GM12878 (cell line): Measurements from ENCODE around the gene OXT. TPM values are rescaled to one million over a fixed set of nuclear protein-coding genes. Genes with fewer than 3 reads are reported as not detected.

Experiments used
- CBX5 ChIP-seq: sonication (generic); IDR thresholded peaks from 2 replicates; pipeline ENCODE4 v1.6.1; 2016; ENCODE audit warnings: low read depth, moderate library complexity, mild to moderate bottlenecking, inconsistent platforms
- DPF2 ChIP-seq: fragments of 450-650 bp; IDR thresholded peaks from 2 replicates; pipeline ENCODE4 v1.6.1; 2017; ENCODE audit warnings: mild to moderate bottlenecking
- EGR1 ChIP-seq, 2 experiments: IDR thresholded peaks; 1 replicate in 1 of 2; 2 replicates in 1 of 2; pipeline ENCODE4 v1.6.1; 2011 to 2012; ENCODE audit warnings: low read depth in 2 of 2, low read length in 2 of 2, borderline replicate concordance in 1 of 2, mild to moderate bottlenecking in 1 of 2, moderate library complexity in 1 of 2
- FOS ChIP-seq: IDR thresholded peaks from 3 replicates; pipeline ENCODE4 v1.6.1; 2011; ENCODE audit warnings: borderline replicate concordance; ENCODE audit not compliant: insufficient read length; ENCODE audit errors: extremely low read depth
- IRF4 ChIP-seq: IDR thresholded peaks from 2 replicates; pipeline ENCODE4 v1.6.1; 2011; ENCODE audit warnings: low read depth, low read length
- KDM1A ChIP-seq: fragments of 200-600 bp; sonication (generic); IDR thresholded peaks from 2 replicates; pipeline ENCODE4 v1.6.1; 2016; ENCODE audit warnings: borderline replicate concordance
- MTA2 ChIP-seq: fragments of 450-650 bp; IDR thresholded peaks from 2 replicates; pipeline ENCODE4 v1.6.1; 2016; ENCODE audit warnings: low read depth, mild to moderate bottlenecking, moderate library complexity
- MXI1 ChIP-seq: fragments of 150-350 bp; IDR thresholded peaks from 2 replicates; pipeline ENCODE4 v1.6.1; 2011; ENCODE audit warnings: low read depth, mild to moderate bottlenecking, inconsistent platforms, low read length, improper control_type of control experiment
- NBN ChIP-seq: fragments of 450-650 bp; IDR thresholded peaks from 2 replicates; pipeline ENCODE4 v1.6.1; 2016
- NFXL1 ChIP-seq: fragments of 450-650 bp; IDR thresholded peaks from 2 replicates; pipeline ENCODE4 v1.6.1; 2017; ENCODE audit warnings: antibody characterized with exemption, mild to moderate bottlenecking, borderline replicate concordance
- NFYA ChIP-seq: IDR thresholded peaks from 2 replicates; pipeline ENCODE4 v1.6.1; 2011; ENCODE audit warnings: low read depth, mild to moderate bottlenecking, low read length, improper control_type of control experiment, borderline replicate concordance
- NRF1 ChIP-seq: conservative IDR thresholded peaks from 2 replicates; pipeline ENCODE4 v1.6.1; 2011; ENCODE audit warnings: mild to moderate bottlenecking, low read depth, low read length, improper control_type of control experiment
- PAX8 ChIP-seq: fragments of 450-650 bp; IDR thresholded peaks from 2 replicates; pipeline ENCODE4 v1.6.1; 2017; ENCODE audit warnings: mild to moderate bottlenecking, moderate library complexity
- POLR2A ChIP-seq: IDR thresholded peaks from 2 replicates; pipeline ENCODE4 v1.6.1; 2011; ENCODE audit warnings: low read depth, mild to moderate bottlenecking, low read length
- RCOR1 ChIP-seq: conservative IDR thresholded peaks from 2 replicates; pipeline ENCODE4 v1.6.1; 2012; ENCODE audit warnings: low read depth, low read length, improper control_type of control experiment
- REST ChIP-seq: IDR thresholded peaks from 2 replicates; pipeline ENCODE4 v1.6.1; 2012; ENCODE audit warnings: mild to moderate bottlenecking, low read depth, low read length
- RFX5 ChIP-seq: IDR thresholded peaks from 2 replicates; pipeline ENCODE4 v1.6.1; 2011; ENCODE audit warnings: low read depth, low read length, improper control_type of control experiment
- SMAD1 ChIP-seq: fragments of 450-650 bp; IDR thresholded peaks from 2 replicates; pipeline ENCODE4 v1.6.1; 2018; ENCODE audit warnings: mild to moderate bottlenecking, low read depth; ENCODE audit not compliant: partially characterized antibody
- SREBF1 ChIP-seq: IDR thresholded peaks from 2 replicates; pipeline ENCODE4 v1.6.1; 2012; ENCODE audit warnings: mild to moderate bottlenecking, low read length
- ZNF622 ChIP-seq: fragments of 450-650 bp; IDR thresholded peaks from 2 replicates; pipeline ENCODE4 v1.6.1; 2017; ENCODE audit warnings: mild to moderate bottlenecking, inconsistent platforms
- polyA plus RNA-seq, 11 experiments: library from polyadenylated mRNA; depleted of rRNA in 4 of 11; unstranded in 6 of 11; stranded (reverse) in 5 of 11; fragments of >200 nt; fragmentation: Nextera tagmentation in 4 of 11; fragmentation: Illumina TruSeq in 1 of 11; extraction: Ambion mirVana in 4 of 11; extraction: Trizol in 1 of 11; gene quantifications; 1 replicate in 1 of 11; 2 replicates in 10 of 11; pipeline versions ENCODE4 v1.2.1 to v1.2.3, GENCODE V29; 2011 to 2016; ENCODE audit warnings: inconsistent platforms in 2 of 11, missing spikeins in 2 of 11, low read depth in 1 of 11
- total RNA-seq, 4 experiments: library from RNA; depleted of rRNA in 3 of 4; stranded (reverse); fragments of >200 nt in 3 of 4; fragmentation: Illumina TruSeq in 1 of 4; extraction: Trizol in 1 of 4; gene quantifications; 2 replicates each; pipeline versions ENCODE4 v1.2.1 to v1.2.3, GENCODE V29; 2013 to 2021
- TF ChIP-seq, protein P1 (sequence below): fragments of 450-650 bp; IDR thresholded peaks from 2 replicates; pipeline ENCODE4 v1.6.1; 2016; ENCODE audit warnings: mild to moderate bottlenecking
- TF ChIP-seq, protein P2 (sequence below): IDR thresholded peaks from 2 replicates; pipeline ENCODE4 v1.6.1; 2011; ENCODE audit warnings: low read depth, low read length, improper control_type of control experiment, borderline replicate concordance
- TF ChIP-seq, protein P3 (sequence below): IDR thresholded peaks from 2 replicates; pipeline ENCODE4 v1.6.1; 2012; ENCODE audit warnings: low read depth, low read length, improper control_type of control experiment

The OXT gene
- total and polyA plus RNA-seq, 10 of the 15 experiments (the other 5 are each of a cell fraction or from before 2014, with no cell fraction given) = not detected

GRCh38 chr20:3045816-3046676 is 25.4 kb upstream of the OXT start, which contains the start of gene MRPS26 (continued):
- TF ChIP-seq EGR1 (IDR thresholded peaks at IDR 0.05; ENCODE audit: borderline replicate concordance in 1 of 2, low read depth in 2 of 2, low read length in 2 of 2) = peak; percentile 8 to 84
- TF ChIP-seq RCOR1 = no peak
- TF ChIP-seq SREBF1 = no peak
- TF ChIP-seq, protein P1, sequence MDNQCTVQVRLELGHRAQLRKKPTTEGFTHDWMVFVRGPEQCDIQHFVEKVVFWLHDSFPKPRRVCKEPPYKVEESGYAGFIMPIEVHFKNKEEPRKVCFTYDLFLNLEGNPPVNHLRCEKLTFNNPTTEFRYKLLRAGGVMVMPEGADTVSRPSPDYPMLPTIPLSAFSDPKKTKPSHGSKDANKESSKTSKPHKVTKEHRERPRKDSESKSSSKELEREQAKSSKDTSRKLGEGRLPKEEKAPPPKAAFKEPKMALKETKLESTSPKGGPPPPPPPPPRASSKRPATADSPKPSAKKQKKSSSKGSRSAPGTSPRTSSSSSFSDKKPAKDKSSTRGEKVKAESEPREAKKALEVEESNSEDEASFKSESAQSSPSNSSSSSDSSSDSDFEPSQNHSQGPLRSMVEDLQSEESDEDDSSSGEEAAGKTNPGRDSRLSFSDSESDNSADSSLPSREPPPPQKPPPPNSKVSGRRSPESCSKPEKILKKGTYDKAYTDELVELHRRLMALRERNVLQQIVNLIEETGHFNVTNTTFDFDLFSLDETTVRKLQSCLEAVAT = no peak
- TF ChIP-seq NFXL1 = no peak
- TF ChIP-seq IRF4 = no peak
- no peak for TF ChIP-seq NBN
- TF ChIP-seq, protein P2, sequence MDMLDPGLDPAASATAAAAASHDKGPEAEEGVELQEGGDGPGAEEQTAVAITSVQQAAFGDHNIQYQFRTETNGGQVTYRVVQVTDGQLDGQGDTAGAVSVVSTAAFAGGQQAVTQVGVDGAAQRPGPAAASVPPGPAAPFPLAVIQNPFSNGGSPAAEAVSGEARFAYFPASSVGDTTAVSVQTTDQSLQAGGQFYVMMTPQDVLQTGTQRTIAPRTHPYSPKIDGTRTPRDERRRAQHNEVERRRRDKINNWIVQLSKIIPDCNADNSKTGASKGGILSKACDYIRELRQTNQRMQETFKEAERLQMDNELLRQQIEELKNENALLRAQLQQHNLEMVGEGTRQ = no peak
- no peak for TF ChIP-seq PAX8
- TF ChIP-seq, protein P3, sequence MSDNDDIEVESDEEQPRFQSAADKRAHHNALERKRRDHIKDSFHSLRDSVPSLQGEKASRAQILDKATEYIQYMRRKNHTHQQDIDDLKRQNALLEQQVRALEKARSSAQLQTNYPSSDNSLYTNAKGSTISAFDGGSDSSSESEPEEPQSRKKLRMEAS = no peak
- TF ChIP-seq RFX5 = no peak
- TF ChIP-seq DPF2 = peak; percentile 58; the same call in 1 of the 2 replicates
- TF ChIP-seq SMAD1 = no peak
- TF ChIP-seq CBX5 = no peak
- TF ChIP-seq POLR2A = peak; percentile 81
- TF ChIP-seq ZNF622 = no peak
- no peak for TF ChIP-seq REST
- TF ChIP-seq NFYA = no peak
- no peak for TF ChIP-seq FOS
- no peak for TF ChIP-seq MTA2
- no peak for TF ChIP-seq KDM1A
- peak; percentile 76 for TF ChIP-seq MXI1
- no peak for TF ChIP-seq NRF1
